ENCODE results near the gene BORCS8. TPM values are rescaled to one million over a fixed set of nuclear protein-coding genes. Genes with fewer than 3 reads are reported as not detected.
A peak's percentile ranks its signal among the peaks of the same experiment; 100 is the strongest.

The BORCS8 gene
- total and polyA plus RNA-seq, 7 experiments from 2014 or later: 21.9 to 48.2 (median 28.1) TPM

DNA sequence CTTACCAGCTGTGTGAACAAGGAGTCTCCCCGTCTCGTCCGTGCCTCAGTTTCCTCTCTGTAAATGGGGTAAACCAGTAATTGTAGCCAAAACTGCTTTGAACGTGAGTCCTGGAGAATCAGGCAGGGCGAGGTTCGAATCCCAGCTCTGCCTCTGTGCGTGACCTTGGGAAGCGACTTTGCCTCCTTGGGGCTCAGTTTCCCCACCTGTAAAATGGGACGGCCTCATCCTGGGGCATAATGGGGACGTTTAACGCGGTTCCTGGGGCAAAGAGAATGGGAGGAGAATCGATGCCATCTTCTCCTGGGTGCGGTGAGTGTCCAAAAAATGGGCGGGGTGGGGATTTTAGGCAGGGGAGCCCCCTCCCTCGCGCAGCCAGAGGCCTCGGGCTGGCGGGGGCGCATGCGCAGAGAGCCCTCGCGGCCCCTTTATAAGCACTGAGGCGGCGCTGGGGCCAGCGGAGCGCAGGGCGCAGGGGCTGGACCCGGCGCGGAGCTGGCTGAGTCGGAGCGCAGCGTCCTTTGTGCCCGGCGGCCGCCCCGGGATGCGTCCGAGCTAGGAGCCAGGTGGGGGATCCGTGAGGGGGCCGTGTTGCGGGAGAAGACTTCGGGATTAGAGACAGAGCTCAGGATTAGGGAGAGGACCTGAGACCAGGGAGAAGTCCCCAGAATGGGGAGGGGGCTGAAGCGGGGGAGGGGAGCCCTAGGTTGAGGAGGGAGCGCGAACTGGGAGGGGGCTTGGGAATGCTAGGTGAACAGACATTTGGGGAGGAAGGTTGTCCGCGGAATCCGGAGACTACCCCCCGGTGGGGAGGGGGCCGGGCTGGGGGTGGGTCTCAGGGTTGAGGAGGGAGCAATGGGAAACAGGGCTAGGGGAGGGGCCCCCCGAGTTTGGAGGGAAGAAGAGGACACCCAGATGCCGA, 19.8 kb upstream of the BORCS8 start, which contains the start of gene NCAN:
Gene NCAN, plus strand, starts transcription at position 460 of the 922 bp plus-strand sequence. CDS start 4,996 bp downstream, outside the sequence.
- Mint-ChIP-seq H3K36me3 (peaks cover 0 to 12% (median 0%) of the 10 kb centered on the region in 5 donors), H3K27ac (no peak within 1 kb of the TSS), H3K9me3 (peaks cover 0 to 12% (median 0%) of the 10 kb centered on the region in 11 donors), H3K4me1 (peaks cover 12 to 25% (median 12%) of the 10 kb centered on the region in 7 donors), H3K4me3 (no peak within 1 kb of the TSS), H3K27me3 (peaks cover 42 to 58% (median 51%) of the 10 kb centered on the region in 5 donors)
- Histone ChIP-seq H3K9me3 (ENCODE audit: control insufficient read depth in 2 of 3, low read length in 3 of 3) (no peaks in the 10 kb centered on the region), H3K27me3 (ENCODE audit: control insufficient read depth in 2 of 2, insufficient read depth in 2 of 2, low read length in 2 of 2) (peaks cover 2 to 11% of the 10 kb centered on the region in 2 donors), H3K27ac (ENCODE audit: low read depth, low read length) (no peak within 1 kb of the TSS), H3K36me3 (ENCODE audit: control insufficient read depth in 2 of 3, insufficient read depth in 3 of 3, low read length in 3 of 3) (no peaks in the 10 kb centered on the region), H3K4me3 (ENCODE audit: low read length) (no peak within 1 kb of the TSS), H3K4me1 (ENCODE audit: control insufficient read depth in 2 of 2, insufficient read depth in 2 of 2, low read length in 2 of 2) (peaks cover 11% of the 10 kb centered on the region in 2 donors)
- ChIA-PET CTCF (no interaction called here), POLR2A (no interaction called here)
- intact Hi-C loops (cut with micrococcal nuclease): no loop called here
- DNase-seq (no peak), ATAC-seq (no peak)

DNA sequence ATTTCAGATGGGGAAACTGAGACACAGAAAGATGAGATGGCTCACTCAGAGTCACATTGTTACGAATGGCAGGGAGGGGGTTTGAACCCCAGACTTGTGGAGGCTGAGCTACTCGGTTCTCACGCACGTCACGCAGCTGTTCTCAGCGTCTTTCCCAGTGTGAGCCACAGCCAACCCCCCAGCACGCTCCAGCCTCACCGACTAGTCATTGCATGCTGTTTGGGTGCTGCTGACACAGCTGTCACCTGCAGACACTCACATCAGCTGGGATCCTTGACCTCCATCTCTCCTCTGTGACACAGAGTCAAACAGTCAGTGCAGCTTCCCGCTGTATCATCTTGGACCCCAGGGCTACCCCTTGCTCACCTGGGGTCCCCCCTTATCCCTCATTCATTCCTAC, 17.4 kb upstream of the BORCS8 start:
- peaks cover 2 to 11% of the 10 kb centered on the region in 2 donors for H3K27me3 ChIP-seq (ENCODE audit: control insufficient read depth in 2 of 2, insufficient read depth in 2 of 2, low read length in 2 of 2)
- no peak overlapping the region for H3K27ac ChIP-seq (ENCODE audit: low read depth, low read length)
- H3K4me3 ChIP-seq (ENCODE audit: low read length): no peak overlapping the region
- peaks cover 14 to 25% (median 18%) of the 10 kb centered on the region in 7 donors for H3K4me1 Mint-ChIP-seq
- no peak overlapping the region for H3K27ac Mint-ChIP-seq
- intact Hi-C loops (cut with micrococcal nuclease): no loop called here
- H3K27me3 Mint-ChIP-seq: peaks cover 29 to 42% (median 38%) of the 10 kb centered on the region in 5 donors
- CTCF ChIA-PET: no interaction called here
- peaks cover 11 to 13% of the 10 kb centered on the region in 2 donors for H3K4me1 ChIP-seq (ENCODE audit: control insufficient read depth in 2 of 2, insufficient read depth in 2 of 2, low read length in 2 of 2)
- no peaks in the 10 kb centered on the region for H3K9me3 ChIP-seq (ENCODE audit: control insufficient read depth in 2 of 3, low read length in 3 of 3)
- ATAC-seq (no peak), DNase-seq (no peak)
- peaks cover 0 to 12% (median 0%) of the 10 kb centered on the region in 11 donors for H3K9me3 Mint-ChIP-seq
- no peak overlapping the region for H3K4me3 Mint-ChIP-seq
- no peaks in the 10 kb centered on the region for H3K36me3 ChIP-seq (ENCODE audit: control insufficient read depth in 2 of 3, insufficient read depth in 3 of 3, low read length in 3 of 3)
- POLR2A ChIA-PET: no interaction called here
- H3K36me3 Mint-ChIP-seq: peaks cover 0 to 13% (median 0%) of the 10 kb centered on the region in 5 donors

DNA sequence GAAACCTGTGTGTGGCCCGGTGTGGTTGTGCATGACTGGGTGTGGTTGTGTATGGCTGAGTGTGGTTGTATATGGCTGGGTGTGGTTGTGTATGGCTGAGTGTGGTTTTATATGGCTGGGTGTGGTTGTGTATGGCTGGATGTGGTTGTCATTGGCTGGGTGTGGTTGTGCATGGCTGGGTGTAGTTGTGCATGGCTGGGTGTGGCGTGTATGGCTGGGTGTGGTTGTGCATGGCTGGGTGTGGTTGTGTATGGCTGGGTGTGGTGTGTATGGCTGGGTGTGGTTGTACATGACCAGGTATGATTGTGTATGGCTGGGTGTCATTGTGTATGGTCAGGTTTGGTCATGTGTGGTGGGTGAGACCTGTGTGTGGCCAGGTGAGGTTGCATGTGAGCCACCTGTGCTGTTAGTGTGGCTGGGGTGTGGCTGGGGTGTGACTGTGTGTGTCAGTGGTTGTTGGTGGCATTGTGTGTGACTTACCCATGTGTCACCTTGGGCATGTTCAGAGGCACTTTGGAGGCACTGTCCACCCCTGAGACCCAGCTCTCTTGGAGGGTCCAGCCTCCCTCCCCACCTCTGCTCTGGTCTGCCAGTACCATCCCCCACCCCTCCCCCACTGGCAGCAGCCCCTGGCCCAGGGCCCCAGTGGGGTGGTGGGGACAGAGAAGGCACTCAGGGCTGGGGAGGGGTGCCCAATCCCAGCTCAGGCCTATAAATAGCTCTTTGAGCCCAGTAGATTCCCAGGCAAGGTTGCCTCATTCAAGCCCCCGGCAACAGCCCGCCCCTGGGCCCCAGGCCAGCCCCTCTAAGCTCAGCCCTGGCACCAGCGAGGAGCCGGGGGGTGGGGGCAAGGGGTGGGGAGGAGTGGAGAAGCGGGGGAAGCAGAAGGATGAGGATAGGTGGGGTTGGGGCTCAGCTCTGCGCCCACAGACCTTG, 16.0 kb upstream of the BORCS8 start:
- H3K4me3 Mint-ChIP-seq: peak overlapping the region in 5 of 10 donors; percentile 26 to 70 (median 42)
- CTCF ChIA-PET: interaction anchor here (0.8 kb wide), 1 partner anchor 14 kb away, joined by 4 read pairs; no protein-coding TSS in a partner anchor

DNA sequence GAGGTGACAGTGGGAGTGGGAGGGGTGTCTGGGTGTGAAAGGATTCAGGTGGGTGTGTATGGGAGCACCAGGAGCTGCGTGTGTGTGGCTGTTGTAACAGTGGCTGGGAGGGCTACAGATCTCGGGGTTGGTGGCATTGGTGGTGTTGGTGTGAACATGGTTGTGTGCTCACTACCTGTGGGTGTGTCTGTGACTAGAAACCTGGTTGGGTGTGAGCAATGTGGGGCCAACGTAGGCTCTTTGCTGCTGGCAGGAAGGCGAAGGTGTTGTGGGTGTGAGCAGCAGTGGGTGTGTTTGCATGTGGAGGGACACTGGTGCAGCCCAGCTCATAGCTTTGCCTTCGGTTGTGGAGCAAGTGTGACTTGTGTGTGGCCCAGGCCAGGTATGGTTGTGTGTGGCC, 15.0 kb upstream of the BORCS8 start:
- CTCF ChIA-PET: no interaction called here
- Histone ChIP-seq H3K27ac (ENCODE audit: low read depth, low read length) (no peak overlapping the region), H3K9me3 (ENCODE audit: control insufficient read depth in 2 of 3, low read length in 3 of 3) (no peaks in the 10 kb centered on the region), H3K4me1 (ENCODE audit: control insufficient read depth in 2 of 2, insufficient read depth in 2 of 2, low read length in 2 of 2) (peaks cover 23% of the 10 kb centered on the region in 2 donors), H3K4me3 (ENCODE audit: low read length) (no peak overlapping the region), H3K27me3 (ENCODE audit: control insufficient read depth in 2 of 2, insufficient read depth in 2 of 2, low read length in 2 of 2) (no peaks in the 10 kb centered on the region), H3K36me3 (ENCODE audit: control insufficient read depth in 2 of 3, insufficient read depth in 3 of 3, low read length in 3 of 3) (peaks cover 0 to under 1% (median 0%) of the 10 kb centered on the region in 3 experiments)
- peaks cover 0 to 12% (median 0%) of the 10 kb centered on the region in 11 donors for H3K9me3 Mint-ChIP-seq
- POLR2A ChIA-PET: no interaction called here
- peaks cover 12 to 25% (median 20%) of the 10 kb centered on the region in 5 donors for H3K27me3 Mint-ChIP-seq
- H3K27ac Mint-ChIP-seq: peak overlapping the region in 1 of 9 donors; percentile 69
- DNase-seq (no peak), ATAC-seq (no peak)
- H3K4me3 Mint-ChIP-seq: peak overlapping the region in 4 of 10 donors; percentile 42 to 70 (median 48)
- intact Hi-C loops (cut with micrococcal nuclease): no loop called here
- peaks cover 0 to 13% (median 0%) of the 10 kb centered on the region in 5 donors for H3K36me3 Mint-ChIP-seq
- H3K4me1 Mint-ChIP-seq: peaks cover 22 to 39% (median 29%) of the 10 kb centered on the region in 7 donors

More for the DNA sequence above, 16.0 kb upstream of the BORCS8 start:
- Histone ChIP-seq H3K27me3 (ENCODE audit: control insufficient read depth in 2 of 2, insufficient read depth in 2 of 2, low read length in 2 of 2) (peaks cover 2 to 6% of the 10 kb centered on the region in 2 donors), H3K4me1 (ENCODE audit: control insufficient read depth in 2 of 2, insufficient read depth in 2 of 2, low read length in 2 of 2) (peaks cover 13 to 14% of the 10 kb centered on the region in 2 donors), H3K36me3 (ENCODE audit: control insufficient read depth in 2 of 3, insufficient read depth in 3 of 3, low read length in 3 of 3) (no peaks in the 10 kb centered on the region), H3K27ac (ENCODE audit: low read depth, low read length) (no peak overlapping the region), H3K9me3 (ENCODE audit: control insufficient read depth in 2 of 3, low read length in 3 of 3) (no peaks in the 10 kb centered on the region), H3K4me3 (ENCODE audit: low read length) (no peak overlapping the region)
- POLR2A ChIA-PET: no interaction called here
- DNase-seq (no peak), ATAC-seq (no peak)
- H3K27ac Mint-ChIP-seq: peak overlapping the region in 3 of 9 donors; percentile 33 to 69 (median 51)
- H3K36me3 Mint-ChIP-seq: peaks cover 0 to 13% (median 0%) of the 10 kb centered on the region in 5 donors
- peaks cover 15 to 27% (median 25%) of the 10 kb centered on the region in 5 donors for H3K27me3 Mint-ChIP-seq
- peaks cover 17 to 29% (median 20%) of the 10 kb centered on the region in 7 donors for H3K4me1 Mint-ChIP-seq
- peaks cover 0 to 12% (median 0%) of the 10 kb centered on the region in 11 donors for H3K9me3 Mint-ChIP-seq
- intact Hi-C loops (cut with micrococcal nuclease): no loop called here

DNA sequence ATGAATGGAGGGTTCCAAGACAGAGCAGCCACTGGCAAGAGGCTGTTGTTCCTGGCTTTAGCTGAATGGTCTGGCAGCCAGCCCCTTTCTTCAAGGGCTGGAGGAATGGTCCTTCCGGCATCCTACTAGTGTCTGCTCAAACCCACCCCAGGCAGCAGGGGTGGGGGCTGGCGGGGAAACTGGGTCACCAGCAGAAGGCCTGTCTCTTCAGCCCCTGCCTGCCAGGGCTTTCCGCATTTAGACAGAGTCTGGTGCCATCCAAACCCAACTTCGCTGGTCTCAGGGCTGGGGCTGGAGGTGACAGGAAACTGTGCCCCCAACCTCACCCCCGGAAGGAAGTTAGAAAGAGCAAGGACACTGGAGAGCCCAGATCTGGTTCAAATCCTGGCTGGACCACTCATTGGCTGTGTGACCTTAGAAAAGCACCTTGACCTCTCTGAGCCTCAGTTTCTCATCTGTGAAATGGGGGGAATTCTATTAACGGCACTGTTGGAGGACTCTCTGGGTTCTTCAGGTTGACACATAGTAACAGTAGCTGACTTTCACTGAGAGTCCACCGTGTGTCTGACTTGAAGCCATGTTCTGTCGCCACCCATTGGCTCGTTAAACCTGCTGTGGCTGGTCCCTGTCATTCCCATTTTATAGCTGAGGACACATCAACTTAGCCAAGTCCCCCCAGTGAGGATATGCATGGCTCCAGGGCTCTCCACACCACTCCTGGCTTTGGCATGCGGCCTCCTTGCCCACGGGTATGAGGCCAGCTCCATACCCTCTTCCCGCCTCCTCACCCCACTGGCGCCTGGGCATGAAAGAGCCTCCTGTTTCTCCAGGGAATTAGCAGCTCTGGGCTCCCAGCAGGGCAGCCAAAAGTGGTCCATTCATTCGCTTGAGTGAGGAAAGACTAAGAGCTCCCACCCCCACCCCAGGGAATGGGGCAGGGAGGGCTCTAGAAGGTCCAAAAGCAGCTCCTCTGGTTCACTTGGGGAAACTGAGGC, 13.8 kb upstream of the BORCS8 start:
- ChIA-PET POLR2A (no interaction called here), CTCF (no interaction called here)
- no peak overlapping the region for H3K27ac ChIP-seq (ENCODE audit: low read depth, low read length)
- intact Hi-C loops (cut with micrococcal nuclease): no loop called here
- Mint-ChIP-seq H3K27ac (peak overlapping the region in 1 of 9 donors; percentile 33), H3K27me3 (peaks cover 5 to 19% (median 10%) of the 10 kb centered on the region in 5 donors), H3K36me3 (peaks cover 0 to 13% (median 0%) of the 10 kb centered on the region in 5 donors), H3K4me3 (peak overlapping the region in 1 of 10 donors; percentile 94), H3K4me1 (peaks cover 22 to 41% (median 30%) of the 10 kb centered on the region in 7 donors), H3K9me3 (peaks cover 0 to 12% (median 0%) of the 10 kb centered on the region in 11 donors)
- H3K4me3 ChIP-seq (ENCODE audit: low read length): no peak overlapping the region
- H3K27me3 ChIP-seq (ENCODE audit: control insufficient read depth in 2 of 2, insufficient read depth in 2 of 2, low read length in 2 of 2): no peaks in the 10 kb centered on the region
- peaks cover 23% of the 10 kb centered on the region in 2 donors for H3K4me1 ChIP-seq (ENCODE audit: control insufficient read depth in 2 of 2, insufficient read depth in 2 of 2, low read length in 2 of 2)
- ATAC-seq: no peak
- DNase-seq: no peak
- no peaks in the 10 kb centered on the region for H3K9me3 ChIP-seq (ENCODE audit: control insufficient read depth in 2 of 3, low read length in 3 of 3)
- H3K36me3 ChIP-seq (ENCODE audit: control insufficient read depth in 2 of 3, insufficient read depth in 3 of 3, low read length in 3 of 3): peaks cover 0 to 6% (median 0%) of the 10 kb centered on the region in 3 experiments
